Karpas-422 (cell line): ENCODE measurements around the gene RASGRP1. TPM values are rescaled to one million over a fixed set of nuclear protein-coding genes. Genes with fewer than 3 reads are reported as not detected.

ENCODE experiments used
- DNase-seq: peaks from one replicate; pipeline ENCODE4 v3.0.0-alpha.2; 2015
- H2AFZ ChIP-seq: fragments of 200-600 bp; sonication (generic); 2 replicates; pipeline ENCODE4 v1.6.1; 2014; ENCODE audit warnings: antibody characterized with exemption, low read length, mixed read lengths
- H3K27ac ChIP-seq: fragments of 200-600 bp; sonication (generic); 2 replicates; pipeline ENCODE4 v1.5.1; 2014; ENCODE audit warnings: mild to moderate bottlenecking, low read length, moderate library complexity
- H3K27me3 ChIP-seq: fragments of 200-600 bp; sonication (generic); 2 replicates; pipeline ENCODE4 v1.6.1; 2014; ENCODE audit warnings: low read length, mixed read lengths
- H3K36me3 ChIP-seq: fragments of 200-600 bp; sonication (generic); 2 replicates; pipeline ENCODE4 v1.6.1; 2014; ENCODE audit warnings: low read length, mixed read lengths; ENCODE audit not compliant: insufficient read depth
- H3K4me1 ChIP-seq: fragments of 200-600 bp; sonication (generic); 2 replicates; pipeline ENCODE4 v1.6.1; 2014; ENCODE audit warnings: mild to moderate bottlenecking, low read length, mixed read lengths
- H3K4me2 ChIP-seq: fragments of 200-600 bp; sonication (generic); 2 replicates; pipeline ENCODE4 v1.6.1; 2014; ENCODE audit warnings: low read length, low read depth, mild to moderate bottlenecking; ENCODE audit not compliant: poor library complexity, severe bottlenecking
- H3K4me3 ChIP-seq: fragments of 200-600 bp; sonication (generic); 2 replicates; pipeline ENCODE4 v1.5.1; 2014; ENCODE audit warnings: mild to moderate bottlenecking, antibody characterized with exemption, low read length, mixed read lengths
- H3K79me2 ChIP-seq: fragments of 200-600 bp; sonication (generic); 2 replicates; pipeline ENCODE4 v1.6.1; 2014; ENCODE audit warnings: mild to moderate bottlenecking, low read length, mixed read lengths
- H3K9ac ChIP-seq: fragments of 200-600 bp; sonication (generic); 2 replicates; pipeline ENCODE4 v1.6.0; 2014; ENCODE audit warnings: low read length
- H3K9me2 ChIP-seq: fragments of 200-600 bp; sonication (generic), shearing (Covaris generic); replicated peaks from 2 replicates; pipeline ENCODE4 v1.6.0; 2014; ENCODE audit warnings: mild to moderate bottlenecking, low read length, moderate library complexity; ENCODE audit not compliant: insufficient read depth
- H3K9me3 ChIP-seq: fragments of 300-700, 200-600 bp; sonication (generic); 2 replicates; pipeline ENCODE4 v1.6.1; 2014; ENCODE audit warnings: low read length, mixed read lengths
- H4K20me1 ChIP-seq: fragments of 200-600 bp; sonication (generic); 2 replicates; pipeline ENCODE4 v1.6.1; 2014; ENCODE audit warnings: mild to moderate bottlenecking, antibody characterized with exemption, low read length, low read depth; ENCODE audit not compliant: insufficient read depth
- total RNA-seq: library from RNA; depleted of rRNA; stranded (reverse); fragments of >200 nt; shearing (Covaris generic); gene quantifications from 2 replicates; pipeline ENCODE4 v1.2.3, GENCODE V29; 2014; ENCODE audit warnings: low replicate concordance; rRNA removed

RASGRP1 gene
- total RNA-seq, result 51.2 and 71.1 TPM in 2 replicates

DNA sequence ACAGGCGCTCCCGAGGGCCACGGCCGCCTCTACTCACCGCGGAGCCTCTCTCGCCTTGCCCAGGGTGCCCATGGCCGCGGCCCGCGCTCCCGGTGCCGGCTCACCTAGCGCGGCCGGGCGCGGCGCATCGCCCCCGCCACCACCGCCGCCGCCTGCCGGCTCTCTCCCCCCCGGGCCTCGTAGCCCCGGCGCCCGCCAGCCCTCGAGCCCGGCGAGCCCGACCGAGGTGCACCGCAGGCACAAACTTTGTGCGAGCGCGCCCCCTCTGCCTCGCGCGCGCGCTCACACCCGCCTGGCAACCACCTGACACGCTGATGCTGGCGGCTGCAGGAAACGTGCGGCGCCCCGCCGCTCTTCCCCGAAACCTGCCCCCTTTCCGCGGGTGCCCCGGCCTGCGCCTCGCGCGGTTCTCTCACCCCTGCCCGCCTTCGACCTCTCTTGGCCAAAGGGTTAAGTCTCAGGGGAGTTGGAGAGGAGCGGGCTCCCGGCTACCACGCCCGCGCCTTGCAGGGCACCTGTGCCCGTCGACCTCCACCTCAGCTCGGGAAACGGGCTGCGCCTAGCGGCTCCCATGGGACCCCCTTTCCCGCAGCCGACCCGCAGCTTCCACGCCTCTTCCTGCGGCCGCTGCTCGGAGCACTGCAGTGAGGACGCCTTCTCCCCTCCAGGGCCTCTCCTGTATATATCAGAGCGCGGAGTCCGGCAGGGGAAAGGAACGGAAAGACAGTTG lies at the start of gene RASGRP1:
TSS of gene RASGRP1 (minus strand) at position 258 of the 730 bp plus-strand sequence. CDS start at position 72, 186 bp downstream.
- peaks cover 43% of the 10 kb centered on the region for H3K79me2 ChIP-seq
- peak within 1 kb of the TSS; percentile 79 for H3K4me3 ChIP-seq
- H3K9me2 ChIP-seq, result no peaks in the 10 kb centered on the region
- H3K9me3 ChIP-seq, result no peaks in the 10 kb centered on the region
- H4K20me1 ChIP-seq, result no peaks in the 10 kb centered on the region
- H3K27me3 ChIP-seq, result no peaks in the 10 kb centered on the region
- peak within 1 kb of the TSS; percentile 81 for H3K27ac ChIP-seq
- DNase-seq, result peak; percentile 93
- H3K9ac ChIP-seq, result peak within 1 kb of the TSS; percentile 86
- H3K36me3 ChIP-seq, result peaks cover 18% of the 10 kb centered on the region
- H2AFZ ChIP-seq, result peak within 1 kb of the TSS; percentile 65; the same call in 1 of the 2 replicates
- peaks cover 48% of the 10 kb centered on the region for H3K4me1 ChIP-seq
- peak within 1 kb of the TSS; percentile 88 for H3K4me2 ChIP-seq

DNA sequence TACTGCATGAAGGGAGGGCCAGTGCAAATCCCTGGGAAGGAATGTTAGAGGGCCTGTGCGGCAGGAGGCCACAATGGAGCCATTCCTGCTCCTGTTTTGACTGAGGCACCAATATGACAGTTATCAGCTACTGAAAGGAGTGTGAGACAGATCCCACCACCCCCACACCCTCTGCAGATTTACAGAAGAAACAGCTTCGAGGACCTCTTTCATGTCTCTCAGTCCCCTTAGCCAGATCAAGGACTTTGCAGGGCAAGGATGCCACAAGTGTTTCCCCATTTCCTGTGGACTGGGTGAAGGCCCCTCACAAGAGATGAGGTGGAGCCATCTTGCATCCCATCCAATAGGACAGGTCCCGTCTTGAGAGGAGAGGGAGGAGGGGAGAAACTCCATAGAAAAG lies 48.5 kb upstream of the RASGRP1 start:
- Histone ChIP-seq H3K9me3 (no peaks in the 10 kb centered on the region), H3K4me1 (peaks cover 43% of the 10 kb centered on the region), H3K9me2 (no peaks in the 10 kb centered on the region), H3K4me3 (no peak overlapping the region), H3K27ac (no peak overlapping the region), H2AFZ (no peak overlapping the region), H3K27me3 (no peaks in the 10 kb centered on the region), H4K20me1 (no peaks in the 10 kb centered on the region), H3K36me3 (no peaks in the 10 kb centered on the region), H3K79me2 (no peaks in the 10 kb centered on the region), H3K9ac (no peak overlapping the region), H3K4me2 (no peak overlapping the region)
- no peak for DNase-seq

DNA sequence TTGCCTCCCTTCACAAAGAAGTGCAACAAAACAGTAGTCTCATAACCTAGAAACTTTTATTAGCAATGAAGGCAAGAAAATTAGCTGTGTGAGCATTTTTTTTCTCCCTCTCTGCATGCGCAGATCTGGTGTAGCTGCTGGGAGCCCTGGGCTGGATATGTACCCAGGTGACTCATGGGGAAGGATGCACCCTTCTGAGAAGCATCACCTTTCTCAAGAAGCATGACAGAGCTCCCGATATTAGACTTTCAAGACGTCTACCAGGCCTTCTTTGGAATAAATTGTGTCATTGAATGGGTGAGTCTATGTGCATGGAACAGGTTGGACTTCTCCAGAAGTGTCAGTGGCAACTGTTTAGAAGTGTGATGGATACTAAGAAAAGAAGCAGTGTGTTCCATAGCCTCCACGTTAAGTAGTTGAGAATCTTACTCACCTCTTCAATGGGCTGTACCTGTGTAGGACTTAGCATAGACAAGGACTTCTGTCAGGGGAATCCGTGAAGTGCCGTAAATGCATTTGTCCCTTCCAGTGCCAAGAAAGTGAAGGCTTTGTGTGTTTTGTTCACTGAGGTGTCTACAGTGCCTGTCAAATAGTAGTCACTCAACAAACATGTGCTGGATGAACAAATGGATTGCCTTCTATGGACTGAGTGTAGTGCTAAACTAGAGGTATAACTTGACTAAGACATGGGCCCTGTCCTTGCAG lies 47.7 kb upstream of the RASGRP1 start:
- no peak overlapping the region for H3K9ac ChIP-seq
- peak overlapping the region; percentile 68 for H3K4me2 ChIP-seq
- H3K9me2 ChIP-seq, result no peaks in the 10 kb centered on the region
- no peaks in the 10 kb centered on the region for H3K27me3 ChIP-seq
- no peaks in the 10 kb centered on the region for H3K36me3 ChIP-seq
- H3K4me3 ChIP-seq, result no peak overlapping the region
- no peak for DNase-seq
- H3K27ac ChIP-seq, result no peak overlapping the region
- peaks cover 48% of the 10 kb centered on the region for H3K4me1 ChIP-seq
- no peak overlapping the region for H2AFZ ChIP-seq
- H3K79me2 ChIP-seq, result no peaks in the 10 kb centered on the region
- no peaks in the 10 kb centered on the region for H3K9me3 ChIP-seq
- H4K20me1 ChIP-seq, result no peaks in the 10 kb centered on the region

DNA sequence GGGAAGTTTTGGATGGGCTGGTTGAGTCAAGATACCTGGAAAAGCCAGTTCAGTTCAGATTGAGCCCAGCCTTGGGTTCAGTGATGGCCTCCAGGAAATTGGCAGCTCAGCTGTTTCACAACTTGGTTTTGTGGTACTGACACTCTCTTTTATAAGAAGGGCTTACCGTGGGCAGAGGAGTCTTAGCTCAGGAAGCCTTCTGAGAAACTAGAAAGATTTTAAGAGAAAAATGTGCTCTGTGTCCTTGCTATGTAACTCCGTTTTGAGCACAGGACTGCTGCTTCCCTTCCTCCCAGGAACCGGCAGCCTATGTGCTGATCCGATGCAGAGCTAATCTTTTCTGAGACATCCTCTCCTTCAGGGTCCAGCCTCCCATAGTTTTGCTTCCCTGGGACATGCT lies 46.6 kb upstream of the RASGRP1 start:
- DNase-seq, result no peak
- Histone ChIP-seq H3K36me3 (no peaks in the 10 kb centered on the region), H3K27me3 (no peaks in the 10 kb centered on the region), H3K9me2 (no peaks in the 10 kb centered on the region), H3K27ac (peak overlapping the region; percentile 88), H3K4me2 (peak overlapping the region; percentile 68), H3K4me1 (peaks cover 49% of the 10 kb centered on the region), H3K9me3 (no peaks in the 10 kb centered on the region), H4K20me1 (no peaks in the 10 kb centered on the region), H3K4me3 (peak overlapping the region; percentile 50), H3K79me2 (no peaks in the 10 kb centered on the region), H3K9ac (peak overlapping the region; percentile 53), H2AFZ (0 out of 2 replicates have a peak overlapping the region, but pooled peaks have one; percentile 2)

DNA sequence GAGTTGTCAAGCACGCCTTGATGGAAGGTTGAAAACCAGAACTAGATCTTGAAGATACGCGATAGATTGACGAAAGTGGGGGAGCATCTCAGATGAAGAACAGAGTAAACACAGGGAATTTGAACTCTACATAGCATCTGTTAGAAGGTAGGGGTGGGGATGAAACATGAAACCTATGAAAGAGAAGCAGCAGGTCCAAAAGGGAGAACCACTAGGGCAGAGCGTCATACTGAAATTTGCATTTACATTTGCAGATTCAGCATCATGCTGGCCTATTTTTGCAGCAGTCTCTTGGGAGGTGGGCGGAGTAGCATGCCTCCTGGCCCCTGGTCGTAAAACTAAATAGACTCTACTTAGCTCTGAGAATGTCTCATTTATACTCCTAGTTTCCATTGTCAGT lies 46.1 kb upstream of the RASGRP1 start:
- H3K36me3 ChIP-seq, result no peaks in the 10 kb centered on the region
- peak overlapping the region; percentile 68 for H3K4me2 ChIP-seq
- H3K4me1 ChIP-seq, result peaks cover 54% of the 10 kb centered on the region
- peak; percentile 96 for DNase-seq
- peak overlapping the region; percentile 27; the same call in 1 of the 2 replicates for H2AFZ ChIP-seq
- no peaks in the 10 kb centered on the region for H4K20me1 ChIP-seq
- peak overlapping the region; percentile 50 for H3K4me3 ChIP-seq
- no peaks in the 10 kb centered on the region for H3K79me2 ChIP-seq
- H3K9ac ChIP-seq, result peak overlapping the region; percentile 53
- H3K9me2 ChIP-seq, result no peaks in the 10 kb centered on the region
- H3K27me3 ChIP-seq, result no peaks in the 10 kb centered on the region
- H3K9me3 ChIP-seq, result no peaks in the 10 kb centered on the region
- H3K27ac ChIP-seq, result peak overlapping the region; percentile 88

DNA sequence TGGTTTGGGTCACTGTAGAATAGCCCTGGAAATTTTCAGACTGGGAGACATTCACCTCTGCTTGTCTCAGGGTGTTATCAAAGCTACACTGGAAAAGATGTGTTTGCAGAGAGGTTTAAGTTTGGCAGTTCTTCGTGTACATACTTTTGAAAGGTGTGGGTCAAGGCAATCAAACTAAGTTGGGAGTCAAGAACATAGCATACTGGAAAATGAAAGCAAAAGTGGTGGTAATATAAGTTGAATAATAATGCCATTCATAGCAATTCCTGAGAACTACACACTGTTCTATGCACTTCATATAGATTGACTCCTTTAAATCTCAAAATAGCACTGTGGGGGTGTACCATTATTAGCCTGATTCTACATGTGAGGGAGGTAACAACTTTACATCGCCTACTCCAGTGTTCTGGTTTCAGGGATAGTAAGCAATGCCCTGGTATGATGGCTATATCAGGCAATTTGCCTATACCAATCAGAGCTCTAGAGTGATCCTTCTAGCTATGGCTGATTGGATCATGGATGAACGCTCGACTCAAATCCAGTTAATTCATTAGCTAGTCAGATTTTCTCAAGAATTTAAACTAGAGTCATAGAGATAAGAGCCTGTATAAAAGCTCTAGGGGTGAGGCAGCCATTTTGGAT lies 44.6 kb upstream of the RASGRP1 start:
- Histone ChIP-seq H3K9ac (no peak overlapping the region), H3K27me3 (no peaks in the 10 kb centered on the region), H3K36me3 (no peaks in the 10 kb centered on the region), H3K4me2 (peak overlapping the region; percentile 68), H4K20me1 (no peaks in the 10 kb centered on the region), H3K4me3 (no peak overlapping the region), H3K79me2 (no peaks in the 10 kb centered on the region), H3K9me2 (no peaks in the 10 kb centered on the region), H3K9me3 (no peaks in the 10 kb centered on the region), H3K4me1 (peaks cover 67% of the 10 kb centered on the region), H2AFZ (peak overlapping the region; percentile 24; the same call in 1 of the 2 replicates), H3K27ac (no peak overlapping the region)
- DNase-seq, result no peak

DNA sequence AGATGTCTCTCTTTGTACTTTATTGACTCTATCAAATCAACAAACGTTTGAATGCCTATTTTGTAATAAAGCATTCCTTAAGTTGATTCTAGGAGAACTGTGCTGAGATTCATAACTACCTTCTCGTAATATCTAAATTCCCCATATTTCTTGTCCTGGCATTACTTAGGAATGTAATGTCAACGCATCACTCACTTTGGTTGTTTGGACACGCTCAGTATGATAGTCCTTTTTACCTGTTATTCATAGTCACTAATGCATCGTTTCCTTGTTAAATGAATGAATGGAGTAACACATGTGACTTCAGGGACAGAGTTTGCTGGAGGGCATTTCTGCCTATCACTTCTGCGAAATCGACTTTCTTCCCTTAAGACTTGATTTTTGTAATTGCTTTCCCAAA lies 44.1 kb upstream of the RASGRP1 start:
- Histone ChIP-seq H3K9me3 (no peaks in the 10 kb centered on the region), H2AFZ (peak overlapping the region; percentile 24), H3K36me3 (no peaks in the 10 kb centered on the region), H3K9ac (no peak overlapping the region), H3K27me3 (no peaks in the 10 kb centered on the region), H3K9me2 (no peaks in the 10 kb centered on the region), H4K20me1 (no peaks in the 10 kb centered on the region), H3K4me1 (peaks cover 73% of the 10 kb centered on the region), H3K4me3 (no peak overlapping the region), H3K27ac (no peak overlapping the region), H3K4me2 (peak overlapping the region; percentile 68), H3K79me2 (no peaks in the 10 kb centered on the region)
- DNase-seq, result no peak

DNA sequence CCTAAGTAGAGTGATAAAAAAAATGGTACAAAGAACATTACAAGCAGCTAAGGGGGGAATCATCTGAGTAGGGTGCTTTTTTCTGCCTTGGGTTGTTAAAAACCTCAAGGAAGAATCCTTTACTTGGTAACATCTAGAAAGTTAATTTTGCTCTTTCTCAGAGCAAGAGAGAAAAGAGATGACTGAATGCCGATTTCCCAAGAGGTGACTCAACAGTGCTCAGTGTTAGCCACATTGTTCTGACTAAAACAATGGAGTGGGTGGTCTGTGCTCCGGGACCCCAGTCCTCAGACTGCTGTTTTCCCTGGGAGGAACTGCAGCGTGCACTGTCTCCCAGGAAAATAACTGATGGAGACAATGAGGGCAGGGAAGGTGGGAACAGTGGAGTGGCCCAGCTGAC lies 41.1 kb upstream of the RASGRP1 start:
- H3K9me3 ChIP-seq, result no peaks in the 10 kb centered on the region
- no peak overlapping the region for H3K9ac ChIP-seq
- no peaks in the 10 kb centered on the region for H3K9me2 ChIP-seq
- no peak for DNase-seq
- H3K4me3 ChIP-seq, result no peak overlapping the region
- peak overlapping the region; percentile 50; the same call in 1 of the 2 replicates for H2AFZ ChIP-seq
- H4K20me1 ChIP-seq, result no peaks in the 10 kb centered on the region
- no peaks in the 10 kb centered on the region for H3K36me3 ChIP-seq
- H3K4me1 ChIP-seq, result peaks cover 68% of the 10 kb centered on the region
- no peaks in the 10 kb centered on the region for H3K79me2 ChIP-seq
- H3K4me2 ChIP-seq, result no peak overlapping the region
- no peaks in the 10 kb centered on the region for H3K27me3 ChIP-seq
- H3K27ac ChIP-seq, result no peak overlapping the region
